GM19467 (cell line): ENCODE results near the gene MYO1H.
"Not testable (repeated sequence)": the region's sequence is repeated elsewhere in the genome, so short reads cannot be mapped to it uniquely, and the experiment has no call there.

Experiments used
- ATAC-seq: cut with Tn5 transposase; IDR thresholded peaks from one replicate; pipeline ENCODE4 v1.9.1; 2021; ENCODE audit warnings: mild to moderate bottlenecking, moderate library complexity; ENCODE audit not compliant: unreplicated experiment

MYO1H gene

DNA sequence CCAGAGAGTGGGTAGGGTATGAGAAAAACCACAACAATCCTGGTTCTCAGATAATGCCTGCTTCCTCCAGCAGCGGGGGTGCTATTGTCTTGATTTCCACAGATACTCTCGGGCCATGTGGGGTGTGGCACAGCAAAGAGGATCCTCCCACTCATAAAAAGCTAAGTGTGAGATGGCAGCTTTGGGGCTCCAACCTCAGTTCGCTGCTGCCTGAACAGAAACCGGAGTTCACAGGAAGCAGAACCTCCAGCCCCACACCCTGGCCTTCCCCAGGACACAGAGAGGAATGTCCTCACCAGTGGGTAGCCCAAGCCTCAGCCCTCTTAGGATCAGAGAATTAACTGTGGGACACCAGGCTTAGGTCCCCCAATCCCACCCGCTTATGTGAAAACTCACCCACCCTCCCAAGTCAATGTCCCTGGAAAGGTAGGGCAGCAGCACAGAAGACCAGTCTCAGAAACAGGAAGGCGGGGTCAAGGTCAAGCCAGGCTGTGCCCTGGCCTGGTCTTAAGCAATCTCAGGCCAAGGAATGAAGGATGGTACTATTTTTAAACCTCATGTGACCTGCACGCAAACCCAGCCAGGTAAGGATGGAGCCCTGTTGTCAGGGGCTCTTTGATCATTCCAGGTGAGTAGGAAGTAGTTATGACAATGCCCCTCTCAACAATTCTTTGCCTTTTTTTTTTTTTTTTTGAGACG lies 120.4 kb downstream of the MYO1H start:
- no peak for ATAC-seq

DNA sequence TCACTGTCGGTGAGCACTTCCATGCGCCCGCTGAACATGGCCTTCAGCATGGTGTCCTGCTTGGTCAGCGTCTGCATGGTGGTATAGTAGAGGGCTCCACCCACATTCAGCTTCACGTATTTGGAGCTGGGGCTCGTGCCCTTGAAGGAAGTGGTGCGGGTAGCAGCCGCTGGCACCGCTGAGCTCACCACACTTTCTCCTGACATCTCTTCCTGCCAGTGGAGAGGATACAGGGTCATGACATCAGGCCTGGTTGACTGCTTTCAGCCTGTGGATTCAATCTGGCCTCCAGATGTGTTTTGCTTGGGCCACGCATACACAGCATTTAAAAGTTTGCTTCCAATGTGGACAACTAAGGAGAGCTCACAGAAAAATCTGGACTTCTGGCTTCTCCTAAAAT lies 121.8 kb downstream of the MYO1H start:
- no peak for ATAC-seq

DNA sequence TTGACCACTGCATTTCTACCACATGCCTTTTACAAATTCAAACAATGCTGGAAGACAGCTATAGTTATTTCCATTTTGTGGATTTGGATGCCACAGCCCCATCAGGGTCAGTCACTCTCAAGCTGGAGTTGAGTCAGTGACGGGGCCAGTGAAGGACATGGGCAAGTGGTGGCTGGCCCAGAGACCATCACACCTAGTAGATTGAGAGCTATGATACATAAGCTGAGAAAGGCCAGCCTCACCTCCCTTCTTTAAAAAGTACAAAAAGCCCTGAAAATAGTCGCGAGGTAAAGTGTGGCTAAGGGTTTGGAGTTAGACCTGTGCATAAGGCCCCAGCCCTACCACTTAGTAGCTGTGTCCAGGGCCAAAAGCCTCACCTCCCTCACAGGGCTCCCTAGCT lies 125.3 kb downstream of the MYO1H start:
- ATAC-seq: no peak

DNA sequence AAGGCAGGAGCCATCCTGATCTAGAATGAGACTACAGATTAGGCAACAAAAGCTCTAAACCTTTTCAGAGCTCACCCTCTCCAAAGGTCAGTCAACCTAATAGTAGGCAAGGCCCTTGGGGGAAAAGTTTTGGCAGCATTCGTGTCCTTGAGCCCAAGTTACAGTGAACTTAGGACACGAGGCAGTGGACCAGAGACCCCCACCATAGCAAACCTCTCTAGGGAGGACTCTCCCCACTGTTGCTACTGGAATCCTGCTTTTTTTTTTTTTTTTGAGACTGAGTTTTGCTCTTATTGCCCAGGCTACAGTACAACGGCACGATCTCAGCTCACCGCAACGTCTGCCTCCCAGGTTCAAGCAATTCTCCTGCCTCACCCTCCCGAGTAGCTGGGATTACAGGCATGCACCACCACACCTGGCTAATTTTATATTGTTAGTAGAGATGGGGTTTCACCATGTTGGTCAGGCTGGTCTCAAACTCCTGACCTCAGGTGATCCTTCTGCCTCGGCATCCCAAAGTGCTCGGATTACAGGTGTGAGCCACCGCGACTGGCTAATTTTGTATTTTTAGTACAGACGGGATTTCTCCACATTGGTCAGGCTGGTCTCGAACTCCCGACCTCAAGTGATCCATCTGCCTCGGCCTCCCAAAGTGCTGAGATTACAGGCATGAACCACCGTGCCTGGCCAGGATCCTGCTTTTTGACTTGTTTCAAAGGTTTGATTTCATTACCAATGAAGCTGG lies 126.0 kb downstream of the MYO1H start:
- ATAC-seq: not testable (repeated sequence)

DNA sequence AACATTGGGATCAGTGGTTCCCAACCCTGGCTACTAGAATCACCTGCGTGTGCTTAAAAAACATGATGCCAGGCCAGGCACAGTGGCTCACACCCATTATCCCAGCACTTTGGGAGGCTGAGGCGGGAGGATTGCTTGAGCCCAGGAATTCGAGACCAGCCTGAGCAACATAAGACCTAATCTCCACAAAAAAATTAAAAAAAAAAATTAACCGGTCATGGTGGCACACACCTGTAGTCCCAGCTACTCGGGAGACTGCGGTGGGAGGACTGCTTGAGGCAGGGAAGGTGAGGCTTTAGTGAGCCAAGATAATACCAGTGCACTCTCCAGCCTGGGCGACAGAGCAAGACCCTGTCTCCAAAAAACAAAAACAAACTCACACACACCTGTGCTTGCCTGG lies 127.4 kb downstream of the MYO1H start:
- ATAC-seq: no peak

DNA sequence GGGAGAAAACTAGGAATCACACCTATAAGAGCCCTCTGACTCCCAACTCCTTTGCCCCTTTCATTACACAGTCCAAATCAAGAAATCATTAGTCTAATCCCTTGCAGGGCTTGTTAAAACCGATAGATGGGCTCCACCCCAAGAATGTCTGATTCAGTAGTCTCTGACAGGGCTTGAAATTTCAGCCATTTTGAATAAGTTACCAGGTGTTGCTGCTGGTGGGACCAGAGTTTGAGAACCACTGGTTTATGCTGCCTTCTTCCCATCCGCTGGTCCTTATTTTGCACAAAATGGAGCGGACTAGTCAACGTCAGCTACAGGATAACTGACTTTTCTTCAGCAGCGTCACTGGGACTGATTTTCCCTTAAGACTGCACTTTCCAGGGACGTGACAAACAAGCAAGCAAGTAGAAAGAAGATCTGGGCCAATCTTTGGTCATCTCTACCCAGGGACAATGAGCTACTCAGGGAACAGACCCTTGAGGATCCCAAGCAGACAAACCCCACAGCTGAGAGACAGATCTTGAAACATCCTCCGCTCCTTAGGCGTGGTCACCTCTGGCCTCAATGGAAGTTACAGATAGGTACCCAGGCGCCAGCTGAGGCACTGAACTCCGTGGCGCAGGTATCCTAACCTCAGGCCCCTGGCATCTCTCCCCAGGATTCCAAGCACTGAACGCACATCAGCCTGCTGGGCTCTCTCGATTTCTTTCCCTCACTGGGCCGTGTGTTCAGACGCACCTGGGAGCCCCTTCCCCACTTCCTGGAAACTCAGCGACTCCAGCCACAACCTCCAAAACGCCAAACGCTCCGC lies 128.5 kb downstream of the MYO1H start:
- no peak for ATAC-seq

DNA sequence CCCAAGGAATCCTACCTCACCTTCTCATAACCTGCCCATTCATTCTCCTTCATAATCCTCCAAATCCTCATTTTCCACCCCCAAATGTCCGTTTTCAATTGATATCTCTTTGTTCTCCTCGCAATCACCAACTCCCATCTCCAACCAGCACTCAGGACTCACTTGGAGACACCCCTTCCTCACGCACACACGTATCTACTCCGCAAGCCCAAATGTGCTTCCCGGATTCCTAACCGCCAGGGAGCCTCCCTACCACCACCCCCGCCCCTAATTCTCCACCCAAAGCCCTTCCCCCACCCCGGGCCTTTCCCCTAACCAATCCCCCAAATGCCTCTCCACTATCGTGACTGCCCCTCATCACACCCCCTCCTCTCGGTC lies 129.1 kb downstream of the MYO1H start:
- no peak for ATAC-seq

DNA sequence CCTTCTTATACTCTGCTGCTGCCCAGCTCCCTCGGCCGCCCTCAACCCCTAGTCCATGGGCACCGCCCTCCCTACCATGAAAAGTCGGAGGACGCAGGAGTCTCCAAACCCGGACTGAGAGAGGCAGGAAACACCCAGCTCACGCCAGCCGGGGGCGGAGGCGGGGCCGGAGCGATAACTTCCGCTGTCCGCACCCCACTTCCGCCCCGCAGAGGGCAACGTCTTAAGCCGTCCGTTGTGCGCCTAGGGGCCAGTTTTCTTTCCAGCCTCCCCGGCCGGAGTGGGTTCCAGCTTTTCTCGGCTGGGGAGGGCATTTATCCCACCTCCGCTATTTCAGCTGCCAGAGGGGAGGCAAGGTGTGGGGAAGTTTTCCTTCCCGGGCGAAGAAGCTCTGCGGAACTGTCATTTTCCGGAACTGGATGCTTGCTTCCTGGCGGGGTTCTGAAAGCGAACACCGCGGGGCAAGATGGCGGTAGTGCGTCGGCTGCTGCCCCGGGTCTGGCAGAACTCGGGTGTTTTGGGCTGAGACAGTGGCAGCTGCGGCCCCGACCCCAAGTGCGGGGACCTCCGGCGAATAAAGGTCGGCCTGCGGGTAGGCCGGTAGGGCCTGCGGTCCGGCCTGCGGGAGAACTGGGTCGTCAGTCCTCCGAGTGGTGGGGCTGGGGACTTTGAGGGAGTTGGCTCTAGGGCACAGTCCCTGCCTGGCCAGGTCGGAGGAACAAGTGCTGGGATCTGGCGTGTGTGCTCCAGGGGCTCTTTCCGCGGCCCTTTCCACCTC lies 129.7 kb downstream of the MYO1H start, which contains the start of the genes KCTD10 and UBE3B:
KCTD10 (minus strand) TSS at position 116 of the 778 bp plus-strand sequence; CDS start at position 78, 38 bp downstream.
UBE3B (plus strand) TSS at position 450 of the 778 bp plus-strand sequence. CDS start 5,918 bp downstream, outside the sequence.
- peak; percentile 87 for ATAC-seq

DNA sequence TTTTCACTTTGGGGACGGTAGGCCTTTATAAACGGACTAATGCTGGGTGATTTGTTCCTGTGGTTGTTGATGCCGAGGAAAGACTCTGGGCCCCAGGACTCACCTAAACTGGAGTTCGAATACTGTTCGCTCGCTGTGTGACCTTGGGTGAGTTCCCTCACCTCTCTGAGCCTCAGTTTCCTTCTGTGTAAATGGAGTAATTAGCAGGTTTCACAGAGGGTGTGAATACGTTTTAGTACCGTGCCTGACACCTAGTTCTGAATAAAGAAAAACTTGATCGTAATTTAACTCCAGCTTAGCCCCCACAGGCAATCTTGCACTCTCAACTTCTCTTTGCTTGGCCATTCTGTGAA lies 130.2 kb downstream of the MYO1H start:
- ATAC-seq: no peak

DNA sequence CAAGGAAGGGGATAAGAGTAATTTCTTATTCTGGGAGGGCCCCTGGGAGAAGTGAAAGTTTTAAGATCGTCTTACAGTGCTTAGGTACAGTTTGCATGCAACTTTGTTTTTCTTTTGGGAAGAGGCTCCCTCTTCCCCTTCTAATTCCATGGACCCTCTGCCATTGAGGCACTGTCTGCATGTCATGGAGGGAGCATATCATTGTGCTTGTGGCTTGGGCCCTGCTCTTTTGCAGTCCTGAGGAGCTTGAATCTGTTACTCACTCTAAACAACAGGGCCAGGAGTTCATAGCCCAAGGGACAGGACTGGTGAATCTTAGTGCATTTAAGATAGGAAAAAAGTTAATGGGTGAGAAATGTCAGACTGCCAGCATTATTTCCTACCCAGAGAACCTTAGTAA lies 132.1 kb downstream of the MYO1H start:
- no peak for ATAC-seq

DNA sequence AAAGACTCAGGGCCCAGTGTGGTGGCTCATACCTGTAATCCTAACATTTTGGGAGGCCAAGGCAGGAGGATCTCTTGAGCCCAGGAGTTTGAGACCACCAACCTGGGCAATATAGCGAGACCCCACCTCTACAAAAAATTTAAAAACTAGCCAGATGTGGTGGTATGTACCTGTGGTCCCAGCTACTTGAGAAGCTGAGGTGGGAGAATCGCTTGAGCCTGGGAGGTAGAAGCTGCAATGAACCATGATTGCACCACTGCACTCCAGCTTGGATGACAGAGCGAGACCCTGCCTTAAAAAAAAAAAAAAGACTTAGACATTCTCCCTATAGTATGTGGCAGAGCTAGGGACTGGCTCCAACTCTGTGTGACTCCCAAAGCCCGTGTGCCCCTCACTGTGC lies 132.7 kb downstream of the MYO1H start:
- no peak for ATAC-seq

DNA sequence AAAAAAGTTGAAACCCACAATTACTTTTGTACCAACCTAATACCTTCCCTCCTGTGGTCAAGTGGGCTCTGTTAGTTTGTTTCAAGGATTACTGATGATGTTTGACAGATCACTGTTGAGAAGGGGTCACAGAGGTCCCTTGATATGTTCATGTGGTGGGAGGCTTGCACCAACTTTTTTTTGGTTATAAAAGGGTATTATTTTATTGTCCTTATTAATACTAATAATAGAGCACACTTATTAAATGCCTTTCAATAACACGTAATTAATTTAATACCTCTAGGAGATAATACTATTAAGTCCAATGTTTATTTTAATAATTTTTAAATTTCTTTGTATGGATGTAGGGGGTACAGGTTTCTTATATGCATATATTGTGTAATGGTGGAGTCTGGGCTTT lies 134.2 kb downstream of the MYO1H start:
- no peak for ATAC-seq

DNA sequence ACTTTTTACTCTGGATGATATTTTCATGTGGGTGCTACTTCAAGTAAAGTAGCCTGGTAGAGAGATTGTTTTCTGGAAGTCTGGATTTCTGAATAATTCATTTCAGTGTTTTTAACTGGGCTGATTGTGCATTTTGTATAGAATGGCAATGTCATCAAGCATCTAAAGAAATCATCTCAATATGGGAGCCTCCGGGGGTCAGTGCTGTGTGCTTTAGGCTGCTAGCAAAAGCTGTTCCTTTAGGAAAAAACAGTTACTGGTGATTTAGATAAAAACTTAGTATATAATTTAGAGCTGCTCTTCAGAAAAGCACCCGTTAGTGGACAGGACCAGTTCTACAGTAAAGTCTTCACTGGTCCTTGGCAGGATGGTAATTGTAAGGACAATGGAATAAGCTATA lies 134.8 kb downstream of the MYO1H start:
- ATAC-seq: no peak

DNA sequence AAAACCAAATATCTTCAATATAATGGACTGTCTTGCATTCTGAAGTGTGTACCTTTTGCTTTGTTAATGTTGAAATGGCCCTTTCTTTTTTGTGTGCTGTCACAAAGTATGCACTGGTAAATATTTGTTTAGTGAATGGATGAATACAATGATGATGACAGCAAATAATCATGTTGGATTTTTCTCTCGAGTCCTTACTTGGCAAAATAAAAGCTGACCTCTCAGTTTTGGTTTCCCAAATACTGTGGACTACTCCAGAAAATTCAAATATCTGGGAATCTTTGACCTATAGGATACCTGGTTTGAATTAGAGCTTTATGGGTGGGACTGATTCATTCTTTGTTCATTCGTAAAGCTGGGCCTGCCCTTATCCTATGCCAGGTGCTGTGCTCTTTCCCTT lies 135.2 kb downstream of the MYO1H start:
- ATAC-seq: no peak

DNA sequence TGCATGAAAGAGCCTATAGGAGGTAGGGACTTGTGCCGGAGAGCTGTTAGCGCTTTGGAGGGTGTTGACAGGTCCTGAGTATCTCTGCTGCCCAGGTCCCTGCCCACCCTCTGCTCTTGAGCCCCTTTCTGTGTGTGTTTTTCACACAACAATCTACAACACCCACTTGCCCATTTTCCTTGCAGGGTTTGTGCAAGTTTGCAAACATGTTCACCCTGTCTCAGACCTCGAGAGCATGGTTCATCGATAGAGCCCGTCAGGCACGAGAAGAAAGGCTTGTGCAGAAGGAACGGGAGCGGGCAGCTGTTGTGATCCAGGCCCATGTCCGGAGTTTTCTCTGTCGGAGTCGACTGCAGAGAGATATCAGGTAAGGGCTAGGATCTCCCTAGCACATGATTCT lies 135.6 kb downstream of the MYO1H start:
- no peak for ATAC-seq

DNA sequence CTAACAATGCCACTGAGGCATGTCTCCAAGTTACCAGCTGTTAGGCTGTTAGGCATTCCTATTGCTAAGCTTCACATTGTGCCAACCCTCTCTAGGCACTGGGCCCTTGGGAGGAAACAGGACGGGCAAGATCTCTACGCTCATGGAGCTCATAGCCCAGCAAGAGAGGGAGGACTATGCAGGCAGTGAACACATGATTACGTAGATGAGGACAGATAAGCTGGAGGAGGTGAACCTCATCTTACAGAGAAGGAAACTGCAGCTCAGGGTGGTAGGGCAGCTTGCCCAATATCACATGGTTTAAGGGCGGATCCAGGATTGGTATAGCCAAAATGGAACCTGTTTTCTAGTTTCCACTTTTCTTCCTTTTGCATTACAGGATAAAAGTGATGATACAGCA lies 137.5 kb downstream of the MYO1H start:
- ATAC-seq: no peak

DNA sequence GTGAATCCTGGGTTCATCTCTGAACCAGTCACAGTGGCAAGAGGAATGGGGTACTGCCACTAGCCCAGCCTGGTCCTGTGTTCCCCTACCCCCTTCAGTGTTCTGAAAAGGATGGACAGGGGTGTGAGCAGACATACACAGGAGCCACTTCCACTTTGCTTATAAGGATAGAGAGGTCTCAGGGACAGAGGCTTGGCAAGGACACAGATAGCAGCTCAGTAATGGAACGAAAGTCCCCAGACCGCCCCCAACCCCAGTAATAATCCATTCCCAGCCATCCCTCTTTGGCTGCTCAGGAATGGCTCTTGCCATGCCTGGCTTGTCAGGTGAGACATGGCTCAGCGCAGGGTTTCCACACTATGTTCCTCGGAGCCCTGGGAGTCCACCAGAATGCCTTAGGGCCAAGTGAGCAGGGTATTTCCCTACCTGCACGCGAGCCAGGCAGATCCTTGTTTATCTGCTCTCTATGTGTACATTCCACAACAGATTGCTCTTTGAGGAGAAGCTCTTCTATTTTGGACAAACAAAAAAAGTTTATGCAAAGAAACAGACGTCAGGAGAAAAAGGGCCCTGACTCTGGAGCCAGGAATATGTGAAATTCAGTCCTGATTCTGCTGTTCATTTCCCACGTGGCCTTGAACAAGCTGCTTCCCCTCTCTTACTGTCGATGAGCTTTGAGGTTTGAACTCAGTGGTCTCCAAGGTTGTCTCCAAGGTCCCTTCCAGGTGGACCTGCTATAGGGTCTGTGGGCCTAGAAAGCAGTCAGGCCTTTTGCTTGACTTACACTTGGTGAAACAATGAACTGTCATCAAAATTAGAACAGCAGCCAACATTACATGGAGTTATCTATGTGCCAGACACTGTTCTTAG lies 139.7 kb downstream of the MYO1H start:
- no peak for ATAC-seq

DNA sequence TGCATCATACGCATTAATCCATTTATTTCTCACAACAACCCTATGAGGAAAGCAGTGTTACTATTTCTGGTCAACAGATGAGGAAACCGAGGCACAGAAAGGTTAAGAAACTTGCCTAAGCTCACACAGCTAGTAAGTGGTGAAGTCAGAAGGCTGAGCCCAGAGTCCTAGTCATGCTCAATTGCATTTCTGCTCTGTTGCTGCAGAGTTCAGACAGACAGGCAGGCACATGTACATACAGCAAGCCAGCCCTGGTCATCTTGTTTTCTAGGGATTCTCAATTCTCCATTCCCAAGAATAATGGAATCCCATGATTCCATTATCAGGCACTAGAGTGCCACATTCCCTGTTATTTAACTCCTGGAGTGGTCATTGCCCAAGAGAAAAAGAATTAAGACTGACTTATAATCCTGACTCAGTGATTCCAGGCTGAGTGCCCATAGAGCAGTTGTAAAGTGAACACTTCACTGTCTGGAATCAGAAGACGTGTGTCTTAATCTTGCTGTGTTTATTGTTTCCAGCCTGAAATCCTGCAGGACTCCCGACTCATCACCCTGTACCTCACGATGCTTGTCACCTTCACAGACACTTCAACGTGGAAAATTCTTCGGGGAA lies 140.5 kb downstream of the MYO1H start:
- ATAC-seq: no peak
